OCI-LY7 (cell line): ENCODE measurements around the gene URGCP.

Experiments used
- EZH2phosphoT487 ChIP-seq: fragments of 200-600 bp; sonication (generic); IDR thresholded peaks from 2 replicates; pipeline ENCODE4 v1.6.1; 2018; ENCODE audit warnings: low read depth, borderline replicate concordance, mild to moderate bottlenecking, mixed run types, antibody characterized with exemption, low read length, moderate library complexity, mixed read lengths
- TF ChIP-seq, protein P1 (sequence below): fragments of 200-600 bp; sonication (generic); conservative IDR thresholded peaks from 2 replicates; pipeline ENCODE4 v1.5.1; 2014; ENCODE audit warnings: mild to moderate bottlenecking, antibody characterized with exemption, low read length, moderate library complexity, mixed read lengths

GRCh38 chr7:43937444-43937843 is 31.0 kb upstream of the URGCP start:
- TF ChIP-seq, protein P1, sequence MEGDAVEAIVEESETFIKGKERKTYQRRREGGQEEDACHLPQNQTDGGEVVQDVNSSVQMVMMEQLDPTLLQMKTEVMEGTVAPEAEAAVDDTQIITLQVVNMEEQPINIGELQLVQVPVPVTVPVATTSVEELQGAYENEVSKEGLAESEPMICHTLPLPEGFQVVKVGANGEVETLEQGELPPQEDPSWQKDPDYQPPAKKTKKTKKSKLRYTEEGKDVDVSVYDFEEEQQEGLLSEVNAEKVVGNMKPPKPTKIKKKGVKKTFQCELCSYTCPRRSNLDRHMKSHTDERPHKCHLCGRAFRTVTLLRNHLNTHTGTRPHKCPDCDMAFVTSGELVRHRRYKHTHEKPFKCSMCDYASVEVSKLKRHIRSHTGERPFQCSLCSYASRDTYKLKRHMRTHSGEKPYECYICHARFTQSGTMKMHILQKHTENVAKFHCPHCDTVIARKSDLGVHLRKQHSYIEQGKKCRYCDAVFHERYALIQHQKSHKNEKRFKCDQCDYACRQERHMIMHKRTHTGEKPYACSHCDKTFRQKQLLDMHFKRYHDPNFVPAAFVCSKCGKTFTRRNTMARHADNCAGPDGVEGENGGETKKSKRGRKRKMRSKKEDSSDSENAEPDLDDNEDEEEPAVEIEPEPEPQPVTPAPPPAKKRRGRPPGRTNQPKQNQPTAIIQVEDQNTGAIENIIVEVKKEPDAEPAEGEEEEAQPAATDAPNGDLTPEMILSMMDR: no peak
- no peak for TF ChIP-seq EZH2phosphoT487
